ENCODE results near the gene SPATA16.
"Not testable (repeated sequence)": the region's sequence is repeated elsewhere in the genome, so short reads cannot be mapped to it uniquely, and the experiment has no call there.

DNA sequence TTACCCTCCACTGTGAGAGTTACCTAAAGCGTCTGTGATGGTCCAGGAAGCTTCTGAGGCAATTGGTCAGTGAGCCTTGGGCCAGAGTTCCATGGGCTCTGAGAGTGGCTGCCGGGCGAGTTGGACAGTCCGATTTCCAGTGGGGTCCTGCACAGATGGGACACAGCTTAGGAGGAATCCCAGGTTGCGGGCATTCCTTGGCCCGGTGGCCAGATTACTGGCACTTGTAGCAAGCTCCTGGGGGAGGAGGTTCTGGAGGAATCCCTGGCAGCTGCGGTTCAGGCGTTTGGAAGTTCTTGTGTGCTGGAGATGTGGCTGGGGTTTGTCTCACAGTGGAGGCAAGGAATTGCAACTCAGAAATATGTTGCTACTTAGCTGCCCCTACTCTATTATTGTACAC, 18.1 kb upstream of the SPATA16 start:
- TF ChIP-seq, protein P1, sequence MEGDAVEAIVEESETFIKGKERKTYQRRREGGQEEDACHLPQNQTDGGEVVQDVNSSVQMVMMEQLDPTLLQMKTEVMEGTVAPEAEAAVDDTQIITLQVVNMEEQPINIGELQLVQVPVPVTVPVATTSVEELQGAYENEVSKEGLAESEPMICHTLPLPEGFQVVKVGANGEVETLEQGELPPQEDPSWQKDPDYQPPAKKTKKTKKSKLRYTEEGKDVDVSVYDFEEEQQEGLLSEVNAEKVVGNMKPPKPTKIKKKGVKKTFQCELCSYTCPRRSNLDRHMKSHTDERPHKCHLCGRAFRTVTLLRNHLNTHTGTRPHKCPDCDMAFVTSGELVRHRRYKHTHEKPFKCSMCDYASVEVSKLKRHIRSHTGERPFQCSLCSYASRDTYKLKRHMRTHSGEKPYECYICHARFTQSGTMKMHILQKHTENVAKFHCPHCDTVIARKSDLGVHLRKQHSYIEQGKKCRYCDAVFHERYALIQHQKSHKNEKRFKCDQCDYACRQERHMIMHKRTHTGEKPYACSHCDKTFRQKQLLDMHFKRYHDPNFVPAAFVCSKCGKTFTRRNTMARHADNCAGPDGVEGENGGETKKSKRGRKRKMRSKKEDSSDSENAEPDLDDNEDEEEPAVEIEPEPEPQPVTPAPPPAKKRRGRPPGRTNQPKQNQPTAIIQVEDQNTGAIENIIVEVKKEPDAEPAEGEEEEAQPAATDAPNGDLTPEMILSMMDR (IDR thresholded peaks at IDR 0.05; ENCODE audit: extremely low read depth in 1 of 2, insufficient read depth in 1 of 2, low read depth in 1 of 2, low read length in 2 of 2), result not testable (repeated sequence)
- TF ChIP-seq POLR2A (IDR thresholded peaks at IDR 0.05; ENCODE audit: low read depth, low read length); POLR2AphosphoS5 (IDR thresholded peaks at IDR 0.05; ENCODE audit: insufficient read depth, low read depth, low read length); EZH2 (IDR thresholded peaks at IDR 0.05; ENCODE audit: borderline replicate concordance, low read depth, low read length, severe bottlenecking); JUN (IDR thresholded peaks at IDR 0.05; ENCODE audit: borderline replicate concordance, insufficient read depth, insufficient read length, low read depth): not testable (repeated sequence)
- TF ChIP-seq, protein P2, sequence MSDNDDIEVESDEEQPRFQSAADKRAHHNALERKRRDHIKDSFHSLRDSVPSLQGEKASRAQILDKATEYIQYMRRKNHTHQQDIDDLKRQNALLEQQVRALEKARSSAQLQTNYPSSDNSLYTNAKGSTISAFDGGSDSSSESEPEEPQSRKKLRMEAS (IDR thresholded peaks at IDR 0.05; ENCODE audit: insufficient read depth, insufficient read length), result not testable (repeated sequence)
